DMS153 treated with DMSO at 0.1 percent for 48 hours (cell line): ENCODE results near the gene LITAF.
"Not testable (repeated sequence)": the region's sequence is repeated elsewhere in the genome, so short reads cannot be mapped to it uniquely, and the experiment has no call there.

Experiments used
- DNase-seq: peaks from one replicate; lab custom pipeline; 2025; ENCODE audit not compliant: unreplicated experiment; lab: John Stamatoyannopoulos, UW

The LITAF gene

DNA sequence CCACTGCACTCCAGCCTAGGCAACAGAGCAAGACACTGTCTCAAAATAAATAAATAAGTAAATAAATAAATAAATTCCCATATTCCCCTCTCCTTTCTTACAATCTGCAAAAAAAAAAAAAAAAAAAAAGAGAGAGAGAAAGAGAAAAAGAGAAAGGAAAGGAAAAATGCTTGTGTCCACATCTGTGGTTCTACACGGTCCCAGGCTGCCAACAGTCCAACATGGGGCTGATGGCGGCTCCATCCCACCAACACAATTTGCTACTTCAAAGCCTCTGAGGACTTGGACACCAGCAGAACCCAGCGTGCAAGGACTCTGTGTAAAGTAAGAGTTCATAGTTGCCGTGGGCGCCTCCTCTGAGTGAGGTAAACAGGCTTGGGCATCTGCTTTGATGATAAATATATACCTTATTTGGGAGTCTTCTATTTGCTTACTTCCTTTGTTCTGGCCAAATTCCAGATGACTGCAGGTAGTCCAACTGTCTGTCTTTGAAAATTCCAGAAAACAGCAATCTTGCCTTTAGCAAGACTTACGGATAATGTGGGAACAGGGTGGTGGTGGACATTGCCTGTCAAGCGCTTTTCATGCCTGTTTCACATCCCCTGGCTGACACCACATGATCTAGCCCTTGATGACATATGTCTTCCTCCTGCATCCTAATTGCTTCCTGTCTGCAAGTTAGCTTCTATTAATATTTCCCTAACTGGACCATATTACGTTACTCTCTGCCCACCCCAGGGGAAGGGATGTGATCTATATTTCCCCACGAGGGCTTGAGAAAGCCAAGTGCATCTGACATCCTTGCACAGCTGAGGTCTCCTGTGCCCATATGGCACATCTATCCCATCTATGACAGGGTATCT is 10.1 kb downstream of the LITAF start:
- no peak for DNase-seq

DNA sequence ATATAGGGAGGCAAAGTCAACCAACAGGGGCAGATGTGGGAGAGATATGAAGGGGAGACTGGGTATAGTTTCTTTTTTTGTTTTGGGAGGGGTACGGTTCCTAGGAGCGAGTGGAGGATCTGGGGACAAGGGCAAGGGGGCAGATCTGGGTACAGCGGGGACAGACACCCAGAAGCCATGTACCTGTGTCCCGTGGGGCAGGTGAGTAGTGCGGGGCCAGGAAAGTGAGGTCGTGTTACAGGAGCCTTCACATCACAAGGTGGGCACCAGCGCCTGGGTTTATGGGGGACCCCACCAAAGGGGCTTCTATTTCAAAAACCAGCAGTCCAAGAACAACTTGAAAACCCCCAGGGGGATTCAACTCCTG is 11.5 kb downstream of the LITAF start:
- no peak for DNase-seq

DNA sequence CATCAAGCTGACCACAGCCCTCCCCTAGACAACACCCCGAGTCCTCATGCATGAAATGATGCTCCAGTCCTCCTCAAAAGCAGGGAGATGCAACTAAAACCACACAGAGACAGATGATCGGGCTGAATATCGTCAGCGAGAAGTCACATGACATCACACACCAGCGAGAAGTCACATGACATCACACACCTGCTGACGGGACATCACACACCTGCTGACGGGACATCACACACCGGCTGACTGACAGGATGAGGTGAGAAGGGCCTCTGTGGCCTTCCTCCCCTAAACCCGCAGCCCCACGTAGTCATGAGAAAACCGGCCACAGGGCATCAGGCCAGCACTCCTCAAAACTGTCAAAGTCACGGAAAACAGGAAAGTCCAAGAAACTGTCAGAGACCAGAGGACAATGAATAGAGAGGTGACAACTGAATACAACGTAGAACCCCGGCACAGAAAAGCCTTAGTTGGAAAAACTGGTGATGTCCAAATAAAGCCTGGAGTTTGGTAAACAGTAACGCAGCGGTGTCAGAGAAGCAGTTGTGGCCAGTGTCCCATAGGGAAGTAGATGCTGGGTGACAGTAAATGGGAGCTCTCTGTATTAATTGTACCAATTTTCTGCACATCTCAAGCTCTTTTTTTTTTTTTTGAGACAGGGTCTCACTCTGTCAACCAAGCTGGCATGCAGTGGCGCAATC is 14.3 kb downstream of the LITAF start:
- DNase-seq, result no peak

DNA sequence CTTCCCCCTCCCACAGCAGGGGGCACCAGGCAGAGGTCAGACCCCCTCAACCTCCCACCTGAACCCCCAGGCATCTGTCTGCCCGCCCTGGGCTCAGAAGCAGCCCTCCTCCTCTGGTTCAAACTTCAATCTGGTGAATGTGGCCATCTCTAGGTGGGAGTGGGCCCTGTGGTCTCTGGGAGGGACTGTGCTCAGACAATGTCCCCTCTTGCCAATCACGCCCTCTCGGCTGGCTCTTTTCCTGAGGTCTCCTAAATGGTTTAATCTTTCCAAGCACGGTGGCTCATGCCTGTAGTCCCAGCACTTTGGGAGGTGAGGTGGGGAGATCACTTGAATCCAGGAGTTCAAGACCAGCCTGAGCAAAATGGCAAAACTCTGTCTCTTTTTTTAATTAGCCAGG is 15.2 kb downstream of the LITAF start:
- DNase-seq, result no peak

GRCh38 chr16:11570806-11571205 is 15.9 kb downstream of the LITAF start:
- no peak for DNase-seq

- DNase-seq, result no peak
Observed at GRCh38 chr16:11570258-11570657, 16.5 kb downstream of the LITAF start.

GRCh38 chr16:11566398-11566797 is 20.3 kb downstream of the LITAF start:
- DNase-seq, result no peak

- no peak for DNase-seq
Observed at GRCh38 chr16:11565665-11566064, 21.1 kb downstream of the LITAF start.

DNA sequence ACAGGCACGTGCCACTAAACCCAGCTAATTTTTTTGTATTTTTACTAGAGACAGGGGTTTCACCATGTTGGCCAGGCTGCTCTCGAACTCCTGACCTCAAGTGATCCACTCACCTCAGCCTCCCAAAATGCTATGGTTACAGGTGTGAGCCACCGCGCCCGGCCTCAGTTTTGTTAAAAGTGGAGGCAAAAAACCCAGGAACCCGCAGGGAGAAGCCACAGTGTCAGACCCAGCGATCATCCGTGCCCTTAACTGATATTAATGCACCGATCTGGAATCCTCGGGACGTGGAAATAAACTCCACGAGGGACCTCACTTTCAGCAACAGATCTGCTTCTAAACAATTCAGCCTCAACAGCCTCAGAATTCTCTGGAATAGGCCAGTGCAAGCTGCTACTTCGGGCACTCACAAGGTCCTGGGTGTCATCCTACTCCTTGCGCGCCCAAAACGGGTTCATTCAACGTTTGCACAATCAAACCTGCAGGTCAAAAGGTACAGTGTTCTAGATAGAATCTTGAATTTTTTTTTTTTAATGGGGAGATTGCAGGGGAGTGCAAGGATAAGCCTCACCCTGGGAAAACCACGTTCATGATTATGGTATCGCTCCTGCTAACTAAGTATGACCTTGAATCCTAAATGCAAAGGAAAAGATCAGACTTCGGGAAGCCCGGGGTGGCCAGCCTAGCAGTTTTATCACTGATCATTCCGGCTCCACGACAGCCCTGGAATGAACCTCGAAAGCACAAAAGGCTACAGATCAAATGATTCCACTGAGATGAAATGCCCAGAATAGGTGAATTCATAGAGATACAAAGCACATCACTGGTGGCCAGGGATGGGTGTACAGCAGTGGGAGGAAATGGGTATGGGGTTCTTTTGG is 22.4 kb downstream of the LITAF start:
- no peak for DNase-seq

DNA sequence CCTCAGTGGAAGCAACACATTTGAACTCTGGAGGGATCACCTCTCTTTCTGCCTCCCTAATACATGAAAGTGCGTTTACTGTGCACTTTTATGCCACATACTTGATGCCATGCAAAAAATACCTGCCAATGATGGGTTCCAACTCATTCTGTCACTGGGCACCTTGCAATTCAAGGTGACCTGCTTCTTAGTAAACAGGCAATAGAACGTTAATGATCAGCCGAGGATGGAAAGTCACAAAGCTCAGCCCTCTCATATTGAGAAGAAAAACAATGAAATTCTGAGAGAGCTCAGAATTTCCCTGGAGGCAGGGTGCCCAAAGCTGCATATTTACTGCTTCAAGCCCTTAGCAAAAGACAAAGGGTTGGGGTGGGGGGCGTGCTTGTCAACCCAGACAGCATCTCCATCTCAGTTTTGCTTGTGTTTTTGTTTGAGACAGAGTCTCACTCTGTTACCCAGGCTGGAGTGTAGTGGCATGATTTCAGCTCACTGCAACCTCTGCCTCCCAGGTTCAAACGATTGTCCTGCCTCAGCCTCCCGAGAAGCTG is 23.2 kb downstream of the LITAF start:
- DNase-seq, result no peak

DNA sequence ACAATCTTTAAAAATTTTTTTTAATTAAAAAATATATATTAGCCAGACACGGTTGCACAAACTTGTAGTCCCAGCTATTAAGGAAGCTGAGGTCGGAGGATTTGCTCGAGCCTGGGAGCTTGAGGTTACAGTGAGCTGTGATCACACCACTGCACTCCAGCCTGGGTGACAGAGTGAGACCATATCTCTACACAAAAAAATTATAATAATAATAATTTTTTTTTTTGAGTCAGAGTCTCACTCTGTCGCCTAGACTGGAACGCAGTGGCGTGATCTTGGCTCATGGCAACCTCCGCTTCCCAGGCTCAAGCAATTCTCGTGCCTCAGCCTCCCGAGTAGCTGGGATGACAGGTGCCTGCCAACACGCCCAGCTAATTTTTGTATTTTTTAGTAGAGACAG is 23.8 kb downstream of the LITAF start:
- no peak for DNase-seq

- no peak for DNase-seq
Observed at GRCh38 chr16:11562411-11562810, 24.3 kb downstream of the LITAF start.

DNA sequence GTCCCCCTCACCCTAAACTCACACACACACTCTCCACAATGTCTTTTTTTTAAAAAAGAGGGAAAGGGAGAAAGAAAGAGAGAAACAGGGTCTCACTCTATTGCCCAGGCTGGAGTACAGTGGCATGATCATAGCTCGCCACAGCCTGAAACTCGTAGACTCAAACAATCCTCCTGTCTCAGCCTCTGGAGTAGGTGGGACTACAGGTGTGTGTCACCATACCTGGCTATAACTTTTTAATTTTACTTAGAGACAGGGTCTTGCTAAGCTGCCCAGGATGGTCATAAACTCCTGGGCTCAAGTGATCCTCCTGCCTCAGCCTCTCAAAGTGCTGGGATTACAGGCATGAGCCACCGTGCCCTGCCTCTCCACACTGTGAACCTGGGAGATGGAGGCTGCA is 24.9 kb downstream of the LITAF start:
- no peak for DNase-seq

- DNase-seq, result no peak
Observed at GRCh38 chr16:11561454-11561805, 25.3 kb downstream of the LITAF start.

- DNase-seq, result no peak
Observed at GRCh38 chr16:11560701-11561453, 25.8 kb downstream of the LITAF start.

DNA sequence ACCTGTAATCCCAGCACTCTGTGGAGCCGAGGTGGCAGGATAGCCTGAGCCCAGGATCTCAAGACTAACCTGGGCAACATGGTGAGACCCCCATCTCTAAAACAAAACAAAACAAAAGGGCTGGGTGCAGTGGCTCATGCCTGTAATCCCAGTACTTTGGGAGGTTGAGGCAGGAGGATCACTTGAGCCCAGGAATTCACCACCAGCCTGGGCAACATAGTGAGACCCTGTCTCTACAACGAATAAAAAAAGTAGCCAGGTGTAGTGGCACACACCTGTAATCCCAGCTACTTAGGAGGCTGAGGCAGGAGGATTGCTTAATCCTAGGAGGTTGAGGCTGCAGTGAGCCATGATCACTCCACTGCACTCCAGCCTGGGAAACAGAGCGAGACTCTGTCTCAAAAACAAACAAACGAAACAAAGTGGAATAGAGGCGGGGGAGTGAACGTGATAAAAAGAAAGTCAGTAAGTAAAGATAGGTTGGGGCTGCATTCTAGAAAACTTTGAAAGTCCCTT is 28.4 kb downstream of the LITAF start:
- not testable (repeated sequence) for DNase-seq

DNA sequence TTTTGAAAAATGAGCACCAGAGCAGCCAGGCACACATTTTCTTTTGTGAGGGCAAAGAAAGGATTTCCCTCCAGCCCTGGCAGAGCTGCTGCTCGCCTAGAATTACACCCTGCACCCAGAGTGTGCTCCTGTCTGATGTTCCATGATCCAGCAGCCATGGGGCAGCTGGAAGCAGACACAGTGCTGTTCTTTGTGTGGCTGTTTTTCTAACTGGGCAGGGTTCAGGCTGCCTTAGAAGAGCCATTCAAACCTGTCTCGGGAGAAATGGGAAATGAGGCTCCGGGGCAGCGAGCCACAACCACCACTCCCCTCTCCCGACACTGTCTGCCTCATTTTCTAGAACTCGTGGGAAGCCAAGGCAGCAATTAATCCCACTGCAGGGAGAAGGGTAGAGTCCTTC is 28.9 kb downstream of the LITAF start:
- DNase-seq, result no peak

- DNase-seq, result no peak
Observed at GRCh38 chr16:11556945-11557720, 29.6 kb downstream of the LITAF start.

- no peak for DNase-seq
Observed at GRCh38 chr16:11556214-11556819, 30.4 kb downstream of the LITAF start.
